Stimulated activated naive CD4-positive, alpha-beta T cell treated with Interleukin-2 at 50 U/mL for 16 hours (primary cell): ENCODE data around the gene TRMT11.
"Not testable (repeated sequence)": the region's sequence is repeated elsewhere in the genome, so short reads cannot be mapped to it uniquely, and the experiment has no call there.

ENCODE experiments used
- DNase-seq: peaks from one replicate; lab custom pipeline; 2025; lab: John Stamatoyannopoulos, UW

The TRMT11 gene

DNA sequence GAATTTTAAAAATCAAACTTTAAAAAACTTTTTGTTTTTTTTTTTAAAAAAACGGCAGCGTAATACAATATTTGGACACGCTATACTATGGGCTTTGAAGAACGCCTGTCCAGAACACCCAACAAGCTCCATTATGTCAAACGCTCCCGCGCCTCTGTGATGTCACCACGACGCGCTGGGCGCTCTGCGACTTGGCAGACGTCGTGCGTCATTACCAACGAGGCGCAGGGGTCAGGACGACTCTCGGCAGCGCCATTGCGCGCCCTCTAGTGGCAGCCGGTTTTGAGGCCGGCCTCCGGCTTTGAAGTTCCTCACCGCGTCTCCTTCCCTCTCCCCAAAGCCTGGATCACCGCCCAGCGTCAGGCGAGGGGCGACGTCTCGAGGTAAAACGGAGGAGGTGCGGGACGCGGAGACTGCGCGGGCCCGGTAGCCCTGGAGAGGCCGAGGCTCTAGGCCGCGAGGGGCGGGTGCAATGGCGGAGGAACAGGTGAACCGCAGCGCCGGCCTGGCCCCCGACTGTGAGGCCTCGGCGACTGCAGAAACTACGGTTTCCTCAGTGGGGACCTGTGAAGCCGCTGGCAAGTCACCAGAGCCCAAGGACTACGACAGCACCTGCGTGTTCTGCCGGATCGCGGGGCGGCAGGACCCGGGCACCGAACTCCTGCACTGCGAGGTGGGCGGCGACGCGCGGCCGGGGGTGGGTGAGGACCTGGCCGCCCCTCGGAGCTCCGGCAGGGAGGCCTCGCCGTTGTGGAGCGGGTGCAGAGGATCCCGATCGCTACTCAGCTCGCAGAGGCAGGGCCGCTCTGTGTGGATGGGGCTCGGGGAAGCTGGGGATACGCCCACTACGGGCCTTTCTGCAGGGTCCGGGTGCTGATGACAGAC is 29.6 kb upstream of the TRMT11 start, which contains the start of gene HINT3:
HINT3 (plus strand) TSS at position 265 of the 885 bp plus-strand sequence; CDS start at position 473, 208 bp downstream.
- peak; percentile 97 for DNase-seq

DNA sequence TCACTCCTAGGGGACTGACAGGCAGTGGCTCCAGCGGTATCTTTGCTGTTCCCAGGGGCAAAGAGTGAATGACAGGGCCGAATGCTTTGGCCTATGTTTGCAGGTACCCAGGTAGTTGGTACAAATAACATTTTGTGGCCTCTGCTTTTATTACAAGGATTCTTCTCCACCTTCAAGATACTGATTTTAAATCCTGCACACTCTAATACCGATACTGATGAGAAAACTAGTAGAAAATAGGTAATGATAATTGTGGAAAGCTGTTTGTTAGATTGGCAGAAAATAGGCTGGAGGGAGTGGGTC is 29.0 kb upstream of the TRMT11 start:
- no peak for DNase-seq

DNA sequence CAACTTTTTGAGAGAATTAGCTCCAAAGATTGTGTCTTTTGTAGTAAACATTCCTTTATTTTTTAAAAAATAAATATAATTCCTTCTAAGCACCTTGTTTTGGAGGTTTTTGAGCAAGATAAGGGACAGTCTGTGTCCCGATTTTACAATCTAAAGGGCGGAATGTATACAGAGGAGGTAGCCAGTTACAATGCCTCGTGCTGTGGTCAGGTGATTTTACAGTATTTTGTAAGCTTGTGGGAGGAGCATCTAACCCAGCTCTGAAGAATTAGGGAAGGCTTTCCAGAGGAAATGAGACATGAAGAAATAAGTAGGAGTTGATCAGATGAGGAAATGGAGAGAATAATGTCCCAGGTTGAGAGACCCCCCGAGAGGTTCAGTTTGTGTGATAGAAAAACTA is 28.5 kb upstream of the TRMT11 start:
- DNase-seq, result no peak

DNA sequence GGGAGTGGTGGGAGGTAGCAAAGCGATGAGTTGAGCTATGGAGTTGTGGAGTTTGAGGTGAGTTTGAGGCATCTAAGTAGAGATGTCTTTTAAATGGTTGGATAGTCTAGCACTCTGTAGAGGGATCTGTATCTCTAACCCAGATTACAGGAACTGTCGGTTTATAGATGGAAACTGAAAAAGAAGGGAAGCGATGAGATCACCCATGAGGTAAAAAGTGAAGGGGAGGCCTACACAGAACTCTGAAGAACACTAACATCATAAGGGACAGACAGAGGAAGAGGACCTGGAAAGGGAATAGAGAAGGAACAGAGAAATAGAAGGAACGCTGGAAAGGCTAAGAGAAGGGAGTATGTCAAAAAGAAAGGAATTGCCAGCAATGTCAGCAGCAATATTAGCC is 27.3 kb upstream of the TRMT11 start:
- no peak for DNase-seq

DNA sequence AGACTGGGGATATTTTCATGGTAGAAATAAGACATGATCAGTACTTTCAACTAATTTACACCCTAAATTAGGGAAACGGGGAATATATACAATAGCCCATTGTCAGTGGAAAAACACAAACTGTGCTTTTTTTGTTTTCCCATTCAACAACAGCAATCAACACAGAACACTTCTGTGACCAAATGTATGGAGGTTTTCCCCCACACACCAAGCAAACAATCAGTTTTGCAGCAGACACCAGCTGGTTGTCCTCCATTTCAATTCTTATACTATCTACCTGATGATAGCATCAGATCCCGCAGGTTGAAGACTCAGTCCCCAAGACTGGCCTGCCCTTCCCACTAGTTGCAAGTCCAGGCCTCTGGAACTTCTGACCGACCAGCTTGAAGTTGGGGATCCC is 25.2 kb upstream of the TRMT11 start:
- no peak for DNase-seq

DNA sequence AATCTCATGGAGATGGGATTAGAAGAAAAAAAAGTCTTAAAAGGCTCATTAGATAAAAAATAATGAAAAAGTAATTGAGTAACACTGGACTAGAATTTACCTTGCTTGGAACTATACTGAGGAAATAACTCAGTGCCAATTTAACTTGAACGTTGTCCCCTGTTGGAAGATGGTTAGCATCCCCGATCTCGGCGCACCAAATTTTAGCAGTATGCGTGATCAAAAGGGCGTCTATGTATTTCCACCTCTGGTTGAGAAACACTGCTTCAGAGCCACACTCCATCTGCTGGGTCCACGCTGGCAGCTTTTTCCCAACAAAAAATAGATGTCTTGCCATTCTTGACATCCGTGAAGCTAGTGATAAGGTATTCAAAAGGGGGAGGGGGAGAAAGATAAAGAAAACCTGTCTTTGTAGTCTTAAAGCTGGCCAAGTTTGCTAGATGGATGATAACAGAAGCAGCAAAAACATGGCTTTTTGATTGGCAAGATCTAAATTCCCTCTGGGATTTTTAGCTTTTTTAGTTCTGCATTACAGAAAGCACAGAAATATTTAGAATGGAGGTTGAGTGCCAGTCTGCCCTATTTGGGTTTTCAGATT is 23.3 kb upstream of the TRMT11 start:
- no peak for DNase-seq

DNA sequence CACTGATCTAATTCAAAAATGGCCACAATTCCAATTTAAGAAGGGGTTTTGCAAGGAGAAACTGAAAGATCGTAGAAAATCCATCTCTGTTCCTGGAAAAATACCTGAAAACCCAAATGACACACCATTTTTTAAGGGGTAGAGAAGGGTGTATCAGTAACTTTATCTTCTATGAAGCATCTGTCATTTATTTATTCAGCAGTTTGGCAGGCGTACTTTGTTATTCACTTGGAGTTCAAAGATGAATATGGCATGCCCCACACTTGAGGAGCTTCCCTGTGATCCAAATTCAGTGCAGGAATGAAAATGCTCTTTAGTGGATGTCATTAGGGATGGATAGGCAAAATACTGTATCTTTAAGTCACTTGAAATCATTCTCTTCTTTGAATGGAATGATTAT is 22.5 kb upstream of the TRMT11 start:
- DNase-seq, result no peak

DNA sequence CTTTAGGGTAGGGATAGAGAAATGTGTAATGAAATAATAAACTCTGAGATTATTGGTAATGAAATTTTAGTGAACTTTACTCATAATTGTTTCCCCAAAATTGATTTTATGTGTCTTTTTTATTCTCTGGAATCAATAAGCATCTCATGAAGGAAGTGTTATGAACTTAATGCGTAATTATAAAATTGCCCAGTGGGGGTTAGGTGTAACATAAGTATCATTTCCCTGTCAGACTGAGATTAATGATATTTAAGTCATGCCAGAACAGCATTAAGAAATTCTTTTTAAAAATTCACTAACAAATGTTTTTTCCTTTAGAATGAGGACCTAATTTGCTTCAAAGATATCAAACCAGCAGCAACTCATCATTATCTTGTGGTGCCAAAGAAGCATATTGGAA is 19.8 kb upstream of the TRMT11 start:
- DNase-seq, result no peak

DNA sequence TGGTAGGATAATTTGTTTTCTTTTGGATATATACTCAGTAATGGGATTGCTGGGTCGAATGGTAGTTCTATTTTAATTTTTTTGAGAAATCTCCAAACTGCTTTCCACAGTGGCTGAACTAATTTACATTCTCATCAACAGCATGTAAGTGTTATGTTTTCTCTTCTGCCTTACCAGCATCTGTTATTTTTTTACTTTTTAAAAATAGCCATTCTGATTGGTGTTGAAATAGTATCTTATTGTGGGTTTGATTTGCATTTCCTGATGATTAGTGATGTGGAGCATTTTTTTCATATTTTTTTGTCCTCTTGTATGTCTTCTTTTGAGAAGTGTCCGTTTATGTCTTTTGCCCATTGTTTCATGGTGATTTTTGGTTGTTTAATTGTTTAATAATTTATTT is 17.8 kb upstream of the TRMT11 start:
- DNase-seq, result no peak

DNA sequence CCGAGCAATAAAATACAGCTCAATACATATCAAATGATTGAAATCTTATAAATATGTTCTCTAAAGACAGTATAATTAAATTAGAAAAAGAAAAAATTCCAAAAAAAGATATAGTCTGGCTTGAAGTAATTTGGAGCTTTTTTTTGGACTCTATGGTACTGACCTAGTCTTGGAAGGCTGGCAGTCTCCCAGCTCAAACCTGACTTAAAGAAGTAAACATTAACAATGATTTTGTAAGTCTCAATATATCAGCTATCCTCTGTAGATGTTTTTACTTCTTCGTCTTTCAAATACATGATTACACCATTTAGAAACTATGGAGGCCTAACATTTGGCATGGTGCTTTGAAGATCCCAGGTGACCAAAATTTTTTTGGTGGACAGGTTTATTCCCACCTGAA is 15.6 kb upstream of the TRMT11 start:
- DNase-seq, result no peak

DNA sequence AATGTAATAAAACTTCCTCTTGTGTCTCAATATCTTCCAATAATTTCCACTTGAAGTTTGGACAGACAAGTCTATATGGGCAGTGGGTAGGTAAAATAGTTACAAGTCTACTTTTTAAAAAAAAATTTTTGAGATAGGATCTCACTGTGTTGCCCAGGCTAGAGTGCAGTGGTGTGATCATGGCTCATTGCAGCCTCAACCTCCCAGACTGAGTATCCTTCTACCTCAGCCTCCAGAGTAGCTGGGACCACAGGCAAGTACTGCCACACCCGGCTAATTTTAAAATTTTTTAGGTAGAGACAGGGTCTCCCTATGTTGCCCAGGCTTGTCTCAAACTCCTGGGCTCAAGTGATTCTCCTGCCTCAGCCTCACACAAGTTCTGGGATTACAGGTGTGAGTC is 13.9 kb upstream of the TRMT11 start:
- not testable (repeated sequence) for DNase-seq

DNA sequence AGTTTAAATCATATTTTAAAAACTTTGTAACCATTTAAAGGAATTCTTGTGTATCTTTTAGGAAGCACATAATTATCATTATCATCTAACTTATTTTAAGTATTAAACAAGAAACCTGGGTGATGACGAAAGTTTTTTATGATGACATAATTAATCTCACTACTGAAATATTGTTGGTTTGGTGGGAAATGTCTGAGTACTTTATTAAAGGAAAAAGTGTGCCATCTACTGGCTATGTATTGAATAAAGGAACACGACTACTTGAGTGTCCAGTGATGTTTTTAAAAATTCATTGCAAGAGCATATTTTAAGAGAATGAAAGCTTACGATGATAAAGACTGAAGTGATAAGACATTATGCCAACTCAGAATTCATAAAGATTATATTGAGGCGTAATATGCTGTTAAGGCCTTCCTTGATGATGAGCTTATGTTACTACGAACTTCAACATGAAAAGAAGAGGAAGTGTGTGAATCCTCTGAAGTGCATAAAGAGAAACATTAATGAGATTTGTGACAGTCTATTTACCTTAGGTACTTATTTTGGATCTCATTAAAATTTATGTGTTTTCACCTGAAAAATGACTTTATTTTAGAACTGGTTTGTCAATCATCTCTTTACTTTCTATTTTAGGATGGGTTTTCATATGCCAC is 12.0 kb upstream of the TRMT11 start:
- DNase-seq, result no peak

DNA sequence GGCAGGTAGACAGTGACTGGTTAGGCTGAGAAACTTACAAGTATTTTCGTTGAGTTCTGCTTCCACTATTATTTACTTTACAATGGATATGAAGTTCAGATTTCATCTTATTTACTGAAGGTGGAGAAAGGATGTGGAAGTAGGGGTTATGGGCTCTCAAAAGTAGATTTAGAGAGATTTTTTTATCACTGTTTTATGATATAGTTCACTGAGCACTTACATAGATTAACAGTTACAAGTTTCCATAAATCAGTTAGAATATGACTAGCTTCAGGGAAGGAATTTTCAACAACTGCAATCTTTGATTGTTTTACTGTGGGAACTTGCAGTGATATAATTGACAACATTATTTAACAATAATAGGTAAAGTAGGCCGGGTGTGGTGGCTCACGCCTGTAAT is 7.2 kb upstream of the TRMT11 start:
- DNase-seq, result no peak

DNA sequence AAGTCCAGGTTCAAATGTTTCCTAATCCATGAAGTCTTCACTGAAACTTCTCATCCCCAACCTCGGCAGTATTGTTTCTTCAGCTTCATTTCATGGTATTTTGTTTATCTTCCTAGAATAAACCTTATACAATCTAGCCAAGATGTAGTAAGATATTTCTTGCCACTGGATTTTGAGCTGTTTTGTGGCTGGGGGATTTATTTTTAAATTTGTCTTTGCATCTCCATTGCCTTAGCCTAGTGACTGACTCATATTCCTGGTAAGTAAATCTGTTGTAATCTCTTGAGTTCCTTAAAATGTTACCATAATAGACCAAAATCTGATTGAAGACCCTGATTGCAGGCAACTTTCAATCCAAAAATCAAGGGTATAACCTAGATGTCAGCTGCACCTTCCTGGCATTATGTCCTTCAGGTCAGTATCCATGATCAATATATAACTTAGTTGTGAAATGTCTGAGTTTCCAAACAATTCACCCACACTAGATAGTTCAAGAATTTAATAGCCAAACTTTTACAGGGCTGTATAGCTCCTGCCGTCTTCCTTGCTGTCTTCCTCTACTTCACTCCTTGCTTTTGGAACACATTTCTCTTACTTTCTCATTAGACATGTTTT is 4.7 kb upstream of the TRMT11 start:
- DNase-seq, result no peak

DNA sequence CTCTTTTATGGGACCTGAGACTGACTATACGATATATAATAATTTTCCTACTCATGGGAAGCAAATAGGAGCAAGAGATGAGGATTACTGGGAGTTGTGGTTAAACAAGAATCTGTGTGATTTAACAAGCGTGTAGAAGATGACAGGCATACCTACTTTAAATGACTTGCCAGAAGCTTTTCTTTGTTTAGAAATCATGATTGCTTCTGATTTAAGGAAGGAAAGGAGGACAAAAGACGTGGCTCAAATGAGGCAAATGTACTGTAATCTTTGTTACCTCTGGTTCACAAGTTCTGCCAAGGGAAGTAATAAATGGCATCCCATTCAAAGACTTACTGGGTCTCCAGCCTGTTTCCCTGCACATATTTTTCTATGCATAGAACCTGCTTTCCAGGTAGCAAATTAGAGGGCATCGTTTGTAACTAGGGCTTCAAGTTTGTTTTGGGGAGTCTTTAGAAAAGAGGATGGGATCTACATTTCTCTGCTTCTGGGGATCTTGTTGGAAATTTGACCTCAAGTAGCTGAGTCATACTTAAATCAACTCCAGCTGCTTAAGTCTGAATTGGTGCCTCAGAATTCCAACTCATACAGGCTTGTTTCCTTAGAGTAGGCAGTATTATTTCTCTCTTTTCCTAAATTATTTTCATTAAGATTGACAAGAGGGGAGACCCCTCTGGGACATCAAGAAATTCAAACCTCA is 2.9 kb upstream of the TRMT11 start:
- no peak for DNase-seq

DNA sequence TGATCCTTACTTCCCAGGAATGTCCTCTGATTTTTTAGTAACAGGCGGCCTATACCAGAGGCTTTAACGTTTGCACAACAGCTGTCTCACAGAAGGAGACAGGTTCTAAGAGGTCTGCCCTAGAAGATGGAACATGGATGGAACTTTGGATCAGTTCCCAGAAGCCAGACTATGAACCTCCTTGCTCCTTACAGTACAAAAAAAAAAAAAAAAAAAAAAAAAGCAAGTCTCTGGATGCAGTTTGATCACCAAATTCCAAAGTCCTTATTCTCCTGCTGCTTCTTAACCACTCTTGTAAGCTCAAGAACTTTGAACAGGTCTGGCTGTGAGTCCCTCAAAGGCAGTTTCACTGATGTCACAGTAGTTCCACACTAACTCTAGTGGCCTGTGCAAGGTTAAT is 2.0 kb upstream of the TRMT11 start:
- no peak for DNase-seq

DNA sequence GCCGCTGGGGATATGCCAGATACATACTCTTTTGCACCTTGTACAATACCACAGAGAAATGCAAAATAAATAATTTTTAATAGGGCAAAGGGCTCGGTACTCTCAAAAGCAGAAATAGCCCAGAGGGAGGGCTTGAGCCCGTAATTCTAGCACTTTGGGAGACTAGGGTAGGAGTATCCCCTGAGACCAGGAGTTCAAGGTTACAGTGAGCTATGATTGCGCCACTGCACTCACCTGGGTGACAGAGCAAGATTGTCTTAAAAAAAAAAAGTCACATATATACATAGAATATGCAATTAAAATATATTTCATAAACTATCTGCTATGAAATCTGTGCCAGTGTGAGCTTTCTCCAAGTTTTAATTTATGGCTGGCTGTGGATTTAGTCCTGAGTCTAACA is 818 bp upstream of the TRMT11 start:
- no peak for DNase-seq

DNA sequence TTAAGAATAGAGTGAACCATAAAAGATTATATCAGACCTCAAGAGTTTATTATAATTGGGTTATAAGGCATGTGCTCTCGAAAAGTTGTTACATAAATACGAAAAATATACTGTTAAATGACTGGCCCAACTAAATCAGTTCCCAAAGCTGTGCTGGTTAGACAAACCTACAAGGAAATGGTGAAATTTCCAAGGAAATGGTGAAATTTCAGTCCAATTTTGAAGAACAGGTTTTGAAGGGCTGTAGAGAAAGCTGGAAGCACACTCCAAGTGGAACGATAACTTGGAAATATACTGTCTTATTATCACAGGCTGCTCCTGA is 400 bp upstream of the TRMT11 start:
- DNase-seq, result no peak

DNA sequence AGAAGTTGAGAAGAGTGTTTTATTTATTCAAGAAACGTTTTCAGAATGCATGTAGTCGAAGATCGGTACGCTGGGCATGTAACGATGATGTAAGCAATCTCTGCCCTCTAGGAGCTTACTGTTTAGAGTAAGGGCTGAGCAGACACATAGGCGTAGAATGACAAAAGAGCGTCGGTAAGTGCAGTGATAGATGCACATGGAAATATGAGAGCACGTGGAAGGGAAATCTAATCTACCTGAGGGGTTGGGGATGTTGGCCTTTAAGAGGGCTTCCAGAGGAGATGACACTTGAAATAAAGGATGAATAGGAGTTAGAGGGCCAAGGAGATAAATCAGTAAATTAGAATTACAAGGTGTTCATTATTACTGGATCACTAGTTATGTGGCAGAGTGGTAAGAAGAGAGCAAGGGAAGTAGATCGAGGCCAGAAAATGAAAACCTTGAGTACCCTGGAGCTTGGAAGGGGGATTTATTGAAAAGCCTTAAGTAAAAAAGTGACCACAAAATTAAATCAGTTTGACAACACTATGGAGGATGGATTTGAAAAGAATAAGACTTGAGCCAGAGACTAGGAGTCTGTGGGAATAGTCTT is 782 bp downstream of the TRMT11 start:
- no peak for DNase-seq

DNA sequence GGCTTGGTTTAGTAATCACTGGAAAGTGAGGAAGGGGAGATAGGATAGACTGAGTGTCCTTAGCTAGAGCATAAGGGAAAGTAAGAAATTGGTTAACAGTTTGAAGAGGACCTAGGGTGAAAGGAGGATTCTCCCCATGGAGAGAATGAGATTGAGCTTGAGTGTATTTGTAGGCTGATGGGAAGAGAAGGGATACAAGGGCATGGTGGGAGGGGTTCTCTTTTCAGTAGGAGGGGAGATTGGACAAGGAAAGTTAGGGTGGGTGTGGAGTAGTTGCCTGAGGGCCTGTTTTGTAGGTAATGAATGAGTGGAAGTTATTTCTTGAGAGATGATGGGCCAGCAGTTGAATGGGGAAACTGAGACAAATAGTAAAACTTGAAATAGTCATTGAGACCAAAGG is 1.9 kb downstream of the TRMT11 start:
- no peak for DNase-seq

DNA sequence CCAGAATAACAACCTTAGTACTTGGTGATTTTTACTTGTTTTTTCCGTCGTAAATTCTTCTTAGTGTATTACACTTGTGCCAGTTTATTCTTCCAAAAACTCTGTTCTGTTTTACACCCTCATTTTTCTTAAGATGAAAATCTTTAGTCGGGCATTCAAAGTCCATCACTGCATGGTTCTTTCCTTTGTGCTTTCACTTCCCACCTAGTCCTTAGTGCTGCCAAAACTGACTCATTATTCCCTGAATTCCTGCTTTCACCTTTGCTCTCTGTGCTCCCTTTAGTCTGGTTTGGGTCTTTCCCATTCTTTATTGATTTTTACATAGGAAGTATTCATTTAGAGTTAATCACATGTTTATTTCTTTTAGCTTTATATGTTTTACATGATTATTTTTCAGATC is 3.3 kb downstream of the TRMT11 start:
- no peak for DNase-seq

DNA sequence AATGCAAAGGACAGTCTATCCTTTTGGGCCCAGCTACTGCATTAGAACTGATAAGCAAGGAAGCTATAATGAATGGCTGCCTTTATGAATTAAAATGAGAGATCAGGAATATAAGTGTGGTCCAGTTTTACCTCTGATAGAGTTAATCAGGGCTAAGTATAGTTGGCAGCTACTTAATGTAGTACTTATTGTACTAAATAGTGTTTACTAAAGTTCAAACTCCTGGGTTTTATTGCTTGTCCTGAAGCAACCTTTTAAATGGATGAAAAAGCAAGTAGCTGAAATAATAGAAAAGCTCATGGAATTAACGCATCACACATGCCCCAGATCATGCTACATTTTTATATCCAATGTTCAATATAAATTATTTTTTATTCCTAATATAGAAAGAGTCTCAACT is 5.3 kb downstream of the TRMT11 start:
- no peak for DNase-seq
